Gastroesophageal sphincter (tissue), 4 donors: Measurements from ENCODE around the gene SYTL3. TPM values are rescaled to one million over a fixed set of nuclear protein-coding genes. Genes with fewer than 3 reads are reported as not detected.

ENCODE experiments used
- ATAC-seq: fragments of 150-250 bp; one replicate; pipeline ENCODE4 v1.9.1; 2016; ENCODE audit warnings: mild to moderate bottlenecking, moderate library complexity
- H3K27ac ChIP-seq, 4 donors: fragments of 200-600 bp; sonication (generic) in 3 of 4; 1 replicate in 3 of 4; 2 replicates in 1 of 4; pipeline ENCODE4 v1.5.1; 2016 to 2019
- H3K27me3 ChIP-seq: fragments of 200-600 bp; sonication (generic); one replicate; pipeline ENCODE4 v1.5.1; 2019
- H3K36me3 ChIP-seq, 2 donors: fragments of 200-600 bp; sonication (generic); one replicate each; pipeline ENCODE4 v1.5.1; 2019; ENCODE audit warnings: control low read depth in 1 of 2
- H3K4me1 ChIP-seq, 3 donors: fragments of 200-600 bp; sonication (generic); 1 replicate in 2 of 3; 2 replicates in 1 of 3; pipeline ENCODE4 v1.5.1; 2016 to 2019; ENCODE audit warnings: control low read depth in 2 of 3
- H3K4me3 ChIP-seq, 2 donors: fragments of 200-600 bp; sonication (generic); one replicate each; pipeline ENCODE4 v1.5.1; 2019; ENCODE audit warnings: mild to moderate bottlenecking in 1 of 2, moderate library complexity in 1 of 2
- H3K9me3 ChIP-seq, 3 donors: fragments of 200-600 bp; sonication (generic); one replicate each; pipeline ENCODE4 v1.5.1; 2017 to 2019; ENCODE audit warnings: control low read depth in 2 of 3
- EP300 ChIP-seq: sonication (generic); formaldehyde crosslinking; IDR thresholded peaks from one replicate; pipeline ENCODE4 v1.6.1; 2017; ENCODE audit warnings: antibody characterized with exemption, mild to moderate bottlenecking
- POLR2A ChIP-seq, 2 donors: fragments of 450-650 bp; IDR thresholded peaks; one replicate each; pipeline ENCODE4 v1.6.1; 2017; ENCODE audit warnings: antibody characterized with exemption in 2 of 2, mild to moderate bottlenecking in 2 of 2, moderate library complexity in 1 of 2
- POLR2AphosphoS5 ChIP-seq: sonication (generic); formaldehyde crosslinking; IDR thresholded peaks from one replicate; pipeline ENCODE4 v1.6.1; 2017; ENCODE audit warnings: antibody characterized with exemption
- WGBS, 2 donors: methylation state at CpG; one replicate each; pipeline ENCODE4 v1.1.5; 2018; ENCODE audit warnings: low coverage in 1 of 2; 5-methylcytosine and 5-hydroxymethylcytosine counted together
- total RNA-seq, 4 donors: library from RNA; depleted of rRNA; stranded (reverse); fragments of >200 nt; gene quantifications; one replicate each; pipeline ENCODE4 v1.1.0, GENCODE V29; 2016
- TF ChIP-seq, protein P1 (sequence below), 4 experiments: fragments of 200-600 bp in 2 of 4; fragments of 450-650 bp in 2 of 4; sonication (generic) in 1 of 4; IDR thresholded peaks; one replicate each; pipeline ENCODE4 v1.5.1; 2017 to 2019; ENCODE audit warnings: antibody characterized with exemption in 4 of 4, mild to moderate bottlenecking in 2 of 4, moderate library complexity in 2 of 4

Gene SYTL3
- total RNA-seq, 4 donors from 2014 or later, result 1.9 to 5.9 (median 4.5) TPM

DNA sequence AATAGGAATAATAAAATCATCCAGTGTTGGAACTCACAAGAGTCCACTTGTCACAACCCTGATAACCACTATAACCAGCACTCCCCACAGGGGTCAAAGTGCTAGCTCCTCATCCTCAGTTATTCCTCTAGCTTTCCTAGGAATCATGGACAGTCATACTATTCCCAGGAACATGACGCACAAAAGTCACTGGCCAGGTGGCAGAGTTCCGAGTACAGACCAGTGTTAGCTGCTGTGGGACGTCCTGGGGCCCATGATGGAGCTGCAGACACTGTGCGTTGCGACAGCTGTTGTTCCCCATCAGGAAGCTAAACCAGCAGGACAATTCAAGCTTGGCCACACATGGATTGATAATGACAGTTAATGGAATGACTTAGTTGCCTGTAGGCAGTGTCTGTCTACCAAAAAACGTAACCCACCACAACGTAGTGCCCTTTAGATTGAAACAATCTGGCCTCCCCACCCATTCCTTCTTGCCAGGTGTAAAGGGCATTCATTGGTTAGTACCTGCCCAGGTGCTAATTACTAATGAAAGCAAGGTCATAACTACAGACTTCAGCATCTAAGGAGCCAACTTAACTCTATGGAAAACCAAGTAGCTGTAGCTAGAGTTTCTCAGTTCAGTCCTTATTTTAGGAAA, 151.9 kb downstream of the SYTL3 start:
- no peak overlapping the region for H3K27ac ChIP-seq

DNA sequence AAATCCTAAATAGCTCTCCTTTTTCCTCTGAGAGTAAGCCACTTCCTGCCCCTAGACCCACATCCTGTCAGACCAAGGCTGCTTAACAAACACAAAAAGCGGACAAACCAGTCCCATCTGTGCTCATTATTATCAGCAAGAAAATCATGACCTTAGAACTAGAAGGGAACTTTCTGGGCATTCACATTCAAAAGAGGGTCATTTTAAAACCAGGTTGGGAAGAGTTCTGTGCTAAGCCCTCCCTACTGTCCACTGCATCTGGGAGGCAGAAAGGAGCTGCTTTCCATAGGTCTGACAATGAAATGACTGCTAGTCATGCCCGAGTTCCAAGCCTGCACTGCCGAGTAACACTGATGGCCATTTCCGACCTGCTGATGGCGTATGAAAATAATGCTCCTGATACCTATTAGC, 153.9 kb downstream of the SYTL3 start:
- no peak overlapping the region for H3K4me3 ChIP-seq
- no peaks in the 10 kb centered on the region for H3K27me3 ChIP-seq
- no peak for ATAC-seq
- TF ChIP-seq POLR2AphosphoS5 (no peak), POLR2A (IDR thresholded peaks at IDR 0.05) (no peak), EP300 (no peak)
- TF ChIP-seq, protein P1, sequence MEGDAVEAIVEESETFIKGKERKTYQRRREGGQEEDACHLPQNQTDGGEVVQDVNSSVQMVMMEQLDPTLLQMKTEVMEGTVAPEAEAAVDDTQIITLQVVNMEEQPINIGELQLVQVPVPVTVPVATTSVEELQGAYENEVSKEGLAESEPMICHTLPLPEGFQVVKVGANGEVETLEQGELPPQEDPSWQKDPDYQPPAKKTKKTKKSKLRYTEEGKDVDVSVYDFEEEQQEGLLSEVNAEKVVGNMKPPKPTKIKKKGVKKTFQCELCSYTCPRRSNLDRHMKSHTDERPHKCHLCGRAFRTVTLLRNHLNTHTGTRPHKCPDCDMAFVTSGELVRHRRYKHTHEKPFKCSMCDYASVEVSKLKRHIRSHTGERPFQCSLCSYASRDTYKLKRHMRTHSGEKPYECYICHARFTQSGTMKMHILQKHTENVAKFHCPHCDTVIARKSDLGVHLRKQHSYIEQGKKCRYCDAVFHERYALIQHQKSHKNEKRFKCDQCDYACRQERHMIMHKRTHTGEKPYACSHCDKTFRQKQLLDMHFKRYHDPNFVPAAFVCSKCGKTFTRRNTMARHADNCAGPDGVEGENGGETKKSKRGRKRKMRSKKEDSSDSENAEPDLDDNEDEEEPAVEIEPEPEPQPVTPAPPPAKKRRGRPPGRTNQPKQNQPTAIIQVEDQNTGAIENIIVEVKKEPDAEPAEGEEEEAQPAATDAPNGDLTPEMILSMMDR (IDR thresholded peaks at IDR 0.05), result no peak
- H3K9me3 ChIP-seq, result no peaks in the 10 kb centered on the region
- H3K36me3 ChIP-seq, result peaks cover 0 to 7% of the 10 kb centered on the region in 2 donors
- peak overlapping the region in 3 of 4 donors; percentile 4 to 40 (median 23) for H3K27ac ChIP-seq
- H3K4me1 ChIP-seq, result peaks cover 4 to 80% (median 24%) of the 10 kb centered on the region in 3 donors
- WGBS, 2 donors, result 35 to 84% methylated on average over 5 of the region's 5 CpGs

More for the DNA sequence above, 151.9 kb downstream of the SYTL3 start:
- Histone ChIP-seq H3K4me3 (no peak overlapping the region), H3K36me3 (no peaks in the 10 kb centered on the region), H3K27me3 (no peaks in the 10 kb centered on the region), H3K9me3 (no peaks in the 10 kb centered on the region), H3K4me1 (peaks cover 7 to 86% (median 39%) of the 10 kb centered on the region in 3 donors)
- TF ChIP-seq POLR2AphosphoS5 (no peak), EP300 (no peak), POLR2A (IDR thresholded peaks at IDR 0.05) (no peak)
- TF ChIP-seq, protein P1 (IDR thresholded peaks at IDR 0.05), result no peak
- no peak for ATAC-seq
- 81 to 100% methylated on average over 1 to 4 of the region's 7 CpGs for WGBS, 2 donors

DNA sequence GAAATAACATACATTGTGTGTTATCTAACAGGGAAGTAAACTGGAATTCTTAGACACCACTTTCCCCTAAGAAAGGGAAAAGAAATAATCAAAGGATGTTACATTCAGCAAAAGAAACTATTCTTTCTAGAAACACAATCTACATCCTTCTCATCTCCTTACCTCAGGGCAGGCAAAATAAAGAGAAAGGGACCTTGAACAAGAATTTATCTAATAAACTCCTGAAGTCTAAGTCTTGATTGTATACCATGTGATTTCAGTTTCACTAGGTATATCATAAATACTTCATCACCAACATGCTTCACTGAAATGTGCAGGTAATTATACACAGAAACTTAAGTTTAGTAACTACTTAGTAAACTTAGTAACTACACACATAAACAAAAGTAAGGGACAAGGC, 154.4 kb downstream of the SYTL3 start:
- Histone ChIP-seq H3K4me3 (no peak overlapping the region), H3K27me3 (no peaks in the 10 kb centered on the region), H3K9me3 (no peaks in the 10 kb centered on the region), H3K36me3 (peaks cover 0 to 8% of the 10 kb centered on the region in 2 donors), H3K4me1 (peaks cover 4 to 80% (median 19%) of the 10 kb centered on the region in 3 donors), H3K27ac (peak overlapping the region in 1 of 4 donors; percentile 40)
- TF ChIP-seq EP300 (no peak), POLR2A (IDR thresholded peaks at IDR 0.05) (no peak), POLR2AphosphoS5 (no peak)
- TF ChIP-seq, protein P1 (IDR thresholded peaks at IDR 0.05), result no peak
- ATAC-seq, result no peak

DNA sequence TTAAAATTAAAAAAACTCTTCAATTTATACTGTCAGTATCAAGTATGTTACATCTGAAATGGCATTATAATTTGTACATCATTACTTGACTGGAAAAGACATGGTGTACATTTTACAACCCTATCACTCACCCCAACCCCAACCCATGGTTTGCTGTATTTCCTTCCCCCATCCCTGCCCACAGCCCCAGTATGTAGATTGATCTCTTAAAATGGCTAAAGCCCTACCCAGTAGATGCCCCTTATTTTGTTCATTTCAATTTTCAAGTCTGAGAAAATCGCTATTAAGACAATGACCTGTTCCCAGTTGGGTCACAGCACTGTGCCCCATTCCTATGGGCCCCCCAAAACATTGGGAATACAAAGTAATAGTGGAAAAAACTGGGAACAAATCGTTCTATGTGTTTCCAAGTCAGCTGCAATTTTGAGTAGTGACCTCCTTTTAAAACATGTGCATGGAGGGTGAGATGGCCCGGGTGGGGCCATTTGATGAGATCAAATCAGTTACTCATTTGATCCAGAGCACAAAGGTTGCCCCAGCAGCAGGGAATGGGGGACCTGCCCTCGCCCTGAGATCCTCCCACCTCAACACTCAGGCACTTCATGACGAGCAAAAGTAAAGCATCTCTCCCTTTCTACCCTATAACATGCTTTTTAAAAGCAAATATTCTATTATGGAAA, 156.0 kb downstream of the SYTL3 start:
- Histone ChIP-seq H3K36me3 (peaks cover 0 to 8% of the 10 kb centered on the region in 2 donors), H3K4me1 (peaks cover 6 to 80% (median 9%) of the 10 kb centered on the region in 3 donors), H3K9me3 (no peaks in the 10 kb centered on the region), H3K4me3 (no peak overlapping the region), H3K27me3 (no peaks in the 10 kb centered on the region), H3K27ac (no peak overlapping the region)
- TF ChIP-seq POLR2A (IDR thresholded peaks at IDR 0.05) (no peak), POLR2AphosphoS5 (no peak), EP300 (no peak)
- TF ChIP-seq, protein P1 (IDR thresholded peaks at IDR 0.05), result no peak
- 84 to 85% methylated on average over 4 to 5 of the region's 5 CpGs for WGBS, 2 donors
- ATAC-seq, result no peak
